T-helper 2 cell treated with Interferon-gamma antibody and Interleukin-4, amounts not matched to agents 5 μg/mL and 100 μg/mL, for 36 hours (primary cell): ENCODE data around the gene TTLL10.

ENCODE experiments used
- DNase-seq: peaks from one replicate; pipeline ENCODE4 v3.0.0; 2021; ENCODE audit warnings: low spot score
- H3K27ac Mint-ChIP-seq: one replicate; pipeline ENCODE4 v1.8.0; 2021; ENCODE audit warnings: mild to moderate bottlenecking, mixed read lengths
- H3K27me3 Mint-ChIP-seq: one replicate; pipeline ENCODE4 v1.8.0; 2021; ENCODE audit warnings: low read depth, mixed read lengths
- H3K36me3 Mint-ChIP-seq: one replicate; pipeline ENCODE4 v1.8.0; 2021; ENCODE audit warnings: low read depth, mixed read lengths
- H3K4me1 Mint-ChIP-seq: one replicate; pipeline ENCODE4 v1.8.0; 2021; ENCODE audit warnings: low read depth, mixed read lengths
- H3K4me3 Mint-ChIP-seq: one replicate; pipeline ENCODE4 v1.8.0; 2022; ENCODE audit warnings: mild to moderate bottlenecking, moderate library complexity, mixed read lengths
- H3K9me3 Mint-ChIP-seq: one replicate; pipeline ENCODE4 v1.8.0; 2021; ENCODE audit warnings: mixed read lengths

Gene TTLL10

GRCh38 chr1:1235016-1235744 lies 61.5 kb downstream of the TTLL10 start:
- no peak for DNase-seq
- H3K36me3 Mint-ChIP-seq = peaks cover 21% of the 10 kb centered on the region
- peaks cover 7% of the 10 kb centered on the region for H3K4me1 Mint-ChIP-seq
- no peak overlapping the region for H3K27ac Mint-ChIP-seq
- H3K4me3 Mint-ChIP-seq = no peak overlapping the region
- no peaks in the 10 kb centered on the region for H3K9me3 Mint-ChIP-seq
- H3K27me3 Mint-ChIP-seq = no peaks in the 10 kb centered on the region

- no peaks in the 10 kb centered on the region for H3K9me3 Mint-ChIP-seq
- H3K4me1 Mint-ChIP-seq = peaks cover 3% of the 10 kb centered on the region
- no peak overlapping the region for H3K4me3 Mint-ChIP-seq
- no peak for DNase-seq
- no peak overlapping the region for H3K27ac Mint-ChIP-seq
- H3K27me3 Mint-ChIP-seq = no peaks in the 10 kb centered on the region
- H3K36me3 Mint-ChIP-seq = peaks cover 14% of the 10 kb centered on the region
These were observed 62.6 kb downstream of the TTLL10 start for GRCh38 chr1:1236176-1236763.

- peaks cover 3% of the 10 kb centered on the region for H3K4me1 Mint-ChIP-seq
- H3K36me3 Mint-ChIP-seq = peaks cover 13% of the 10 kb centered on the region
- no peak overlapping the region for H3K4me3 Mint-ChIP-seq
- H3K9me3 Mint-ChIP-seq = no peaks in the 10 kb centered on the region
- DNase-seq = no peak
- no peaks in the 10 kb centered on the region for H3K27me3 Mint-ChIP-seq
- no peak overlapping the region for H3K27ac Mint-ChIP-seq
These were observed 63.5 kb downstream of the TTLL10 start for GRCh38 chr1:1236945-1237873.

DNA sequence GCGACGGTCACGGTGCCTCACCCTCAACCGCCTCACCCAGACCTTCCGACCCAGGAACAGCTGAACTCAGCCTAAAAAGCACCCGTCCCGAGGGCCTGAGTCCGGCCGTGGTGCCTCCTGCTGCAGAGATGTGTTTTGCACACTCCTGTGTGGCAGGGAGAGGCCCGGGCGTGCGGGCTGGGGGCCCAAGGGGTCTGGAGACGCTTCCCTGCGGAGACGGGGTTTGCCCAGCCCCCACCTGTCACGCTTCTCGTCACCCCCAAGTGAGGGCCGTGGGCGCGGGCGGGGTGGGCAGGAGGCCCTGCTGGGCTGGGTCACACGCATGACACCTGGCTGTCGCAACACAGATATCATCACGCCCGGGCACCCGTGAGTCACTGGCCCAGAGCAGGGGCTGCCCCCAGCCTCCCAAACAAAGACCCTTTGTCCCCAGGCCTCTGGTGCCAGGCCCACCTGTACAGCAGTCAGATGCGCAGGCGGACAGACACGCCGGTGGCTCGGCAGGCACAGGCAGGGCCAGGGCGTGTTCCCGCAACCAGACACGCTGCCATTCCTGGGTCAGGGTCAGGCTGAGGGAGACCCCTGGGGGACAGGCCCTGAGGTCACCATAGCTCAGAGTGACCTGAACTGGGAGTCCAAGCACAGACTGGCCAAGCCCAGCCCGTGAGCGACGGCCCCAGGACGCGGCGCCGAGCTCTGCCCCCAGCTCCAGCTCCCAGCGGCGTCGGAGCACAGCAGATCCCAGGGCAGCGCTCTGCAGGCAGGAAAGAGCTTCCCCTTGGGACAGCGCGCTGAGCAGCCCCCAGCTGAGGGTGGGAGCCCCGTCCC lies 64.4 kb downstream of the TTLL10 start:
- H3K4me1 Mint-ChIP-seq = peaks cover 3% of the 10 kb centered on the region
- no peak overlapping the region for H3K4me3 Mint-ChIP-seq
- no peaks in the 10 kb centered on the region for H3K9me3 Mint-ChIP-seq
- DNase-seq = no peak
- H3K27me3 Mint-ChIP-seq = no peaks in the 10 kb centered on the region
- peaks cover 13% of the 10 kb centered on the region for H3K36me3 Mint-ChIP-seq
- H3K27ac Mint-ChIP-seq = no peak overlapping the region

GRCh38 chr1:1238702-1239178 lies 65.1 kb downstream of the TTLL10 start:
- Mint-ChIP-seq H3K27ac (no peak overlapping the region), H3K27me3 (no peaks in the 10 kb centered on the region), H3K36me3 (peaks cover 9% of the 10 kb centered on the region), H3K4me1 (no peaks in the 10 kb centered on the region), H3K9me3 (no peaks in the 10 kb centered on the region), H3K4me3 (no peak overlapping the region)
- DNase-seq = no peak

- Mint-ChIP-seq H3K4me1 (no peaks in the 10 kb centered on the region), H3K36me3 (peaks cover 6% of the 10 kb centered on the region), H3K27ac (no peak overlapping the region), H3K9me3 (no peaks in the 10 kb centered on the region), H3K4me3 (no peak overlapping the region), H3K27me3 (no peaks in the 10 kb centered on the region)
- no peak for DNase-seq
These were observed 65.5 kb downstream of the TTLL10 start for GRCh38 chr1:1239227-1239613.

DNA sequence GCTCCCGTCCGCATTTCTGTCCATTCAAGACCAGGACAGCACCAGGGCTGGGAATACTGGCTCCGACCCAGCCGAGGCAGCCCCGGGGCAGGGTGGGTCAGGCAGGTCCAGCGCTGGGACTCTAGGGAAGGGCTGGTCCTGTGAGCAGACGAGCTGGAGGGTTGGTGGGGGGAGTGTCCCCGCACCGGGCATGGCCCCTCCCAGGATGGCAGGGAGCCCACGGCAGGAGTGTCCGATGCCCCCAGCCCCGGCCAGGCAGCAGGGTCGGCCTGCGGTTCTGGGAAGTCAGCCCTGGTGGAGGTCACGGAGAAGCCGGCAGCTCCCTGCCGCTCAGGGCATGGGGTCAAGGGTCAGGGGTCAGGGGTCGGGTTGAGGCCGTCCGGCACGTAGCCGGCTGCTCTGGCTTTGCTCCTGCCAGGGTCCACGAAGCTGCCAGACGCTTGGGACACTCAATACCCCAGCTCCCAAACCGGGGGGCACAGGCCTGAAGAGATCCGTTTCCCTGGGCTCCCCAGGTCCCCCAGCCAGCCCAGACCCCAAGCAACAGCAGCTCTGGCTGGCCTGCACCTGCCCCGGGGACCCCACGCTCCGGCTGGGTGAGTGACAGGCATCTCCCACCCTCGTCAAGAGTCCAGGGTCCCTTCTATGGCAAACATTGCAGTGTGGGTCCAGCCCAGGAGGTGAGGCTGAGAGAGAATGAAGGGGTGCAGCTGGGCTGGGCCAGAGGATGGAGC lies 66.1 kb downstream of the TTLL10 start:
- Mint-ChIP-seq H3K4me3 (no peak overlapping the region), H3K36me3 (peaks cover 1% of the 10 kb centered on the region), H3K27ac (no peak overlapping the region), H3K27me3 (no peaks in the 10 kb centered on the region), H3K4me1 (no peaks in the 10 kb centered on the region), H3K9me3 (no peaks in the 10 kb centered on the region)
- DNase-seq = no peak

GRCh38 chr1:1240348-1240732 lies 66.7 kb downstream of the TTLL10 start:
- H3K4me3 Mint-ChIP-seq = no peak overlapping the region
- H3K36me3 Mint-ChIP-seq = no peaks in the 10 kb centered on the region
- H3K4me1 Mint-ChIP-seq = no peaks in the 10 kb centered on the region
- no peaks in the 10 kb centered on the region for H3K9me3 Mint-ChIP-seq
- no peak overlapping the region for H3K27ac Mint-ChIP-seq
- no peak for DNase-seq
- no peaks in the 10 kb centered on the region for H3K27me3 Mint-ChIP-seq

DNA sequence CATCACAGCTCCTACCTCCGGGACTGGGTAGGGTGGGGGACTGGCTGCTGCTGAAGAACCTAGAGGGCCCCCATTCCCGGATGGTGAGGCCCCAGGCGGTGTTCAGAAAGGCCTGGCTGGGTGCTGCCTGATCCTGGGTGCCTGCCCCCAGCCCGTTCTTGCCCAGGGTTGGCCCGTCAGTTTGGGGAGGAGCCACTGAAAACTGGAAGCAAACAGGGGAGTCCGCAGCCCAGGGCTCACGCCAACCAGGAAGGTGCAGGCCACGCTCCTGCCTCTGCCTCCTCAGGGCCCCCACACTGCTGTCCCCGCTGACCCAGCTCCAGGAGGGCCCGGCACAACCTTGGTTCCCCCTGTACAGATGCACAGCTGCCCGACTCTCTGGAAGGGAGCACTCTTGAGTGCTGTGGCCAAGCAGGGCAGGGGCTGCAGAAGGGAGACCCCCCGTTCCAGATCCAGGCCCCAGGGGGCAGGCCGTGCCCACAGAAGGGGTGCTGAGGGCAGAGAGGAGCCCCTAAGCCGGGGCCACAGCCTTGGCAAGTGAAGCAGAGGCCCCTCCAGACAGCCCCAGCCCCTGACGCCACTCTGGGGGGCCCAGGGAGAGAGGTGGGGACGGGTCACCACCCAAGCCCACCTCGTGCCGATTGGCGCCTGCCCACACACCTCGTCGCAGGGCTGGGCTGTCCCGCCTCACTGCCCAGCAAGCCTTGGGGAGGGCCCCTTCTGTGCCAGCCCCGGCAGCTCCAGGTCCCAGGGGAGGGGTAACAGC lies 67.3 kb downstream of the TTLL10 start:
- no peak overlapping the region for H3K4me3 Mint-ChIP-seq
- no peaks in the 10 kb centered on the region for H3K36me3 Mint-ChIP-seq
- no peaks in the 10 kb centered on the region for H3K4me1 Mint-ChIP-seq
- no peak for DNase-seq
- no peaks in the 10 kb centered on the region for H3K27me3 Mint-ChIP-seq
- H3K27ac Mint-ChIP-seq = peak overlapping the region; percentile 52
- H3K9me3 Mint-ChIP-seq = no peaks in the 10 kb centered on the region

DNA sequence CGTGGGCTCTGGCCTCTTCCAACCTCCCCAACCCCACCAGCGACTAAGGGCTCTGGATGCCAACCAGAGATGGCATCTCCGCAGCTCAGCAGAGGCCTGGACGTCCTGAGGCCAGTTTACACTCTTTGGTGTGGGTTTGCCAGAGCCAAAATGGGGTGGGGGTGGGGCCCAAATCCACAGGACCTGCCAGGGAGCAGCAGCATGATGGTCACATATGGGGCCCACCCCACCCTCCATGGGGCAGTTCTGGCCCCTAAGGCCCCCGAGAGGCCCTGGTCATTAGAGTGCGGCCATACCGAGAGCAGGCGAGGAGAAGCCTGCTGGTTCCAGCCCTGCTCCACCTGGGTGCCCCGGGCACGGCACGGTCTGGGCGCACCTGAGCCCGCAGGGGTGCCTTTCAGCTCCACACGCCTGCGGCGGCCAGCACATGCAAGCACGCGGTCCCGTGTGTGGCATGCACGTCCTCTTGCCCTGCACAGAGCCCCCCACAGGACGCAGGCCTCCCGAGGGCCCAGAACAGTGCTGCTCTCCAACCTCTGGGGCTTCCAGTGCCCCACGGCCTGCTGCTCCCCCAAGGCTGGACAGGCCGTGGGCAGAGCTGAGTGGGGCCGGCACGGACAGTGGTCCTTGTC lies 68.0 kb downstream of the TTLL10 start:
- DNase-seq = no peak
- Mint-ChIP-seq H3K27me3 (no peaks in the 10 kb centered on the region), H3K9me3 (no peaks in the 10 kb centered on the region), H3K4me3 (no peak overlapping the region), H3K36me3 (no peaks in the 10 kb centered on the region), H3K27ac (no peak overlapping the region), H3K4me1 (no peaks in the 10 kb centered on the region)

DNA sequence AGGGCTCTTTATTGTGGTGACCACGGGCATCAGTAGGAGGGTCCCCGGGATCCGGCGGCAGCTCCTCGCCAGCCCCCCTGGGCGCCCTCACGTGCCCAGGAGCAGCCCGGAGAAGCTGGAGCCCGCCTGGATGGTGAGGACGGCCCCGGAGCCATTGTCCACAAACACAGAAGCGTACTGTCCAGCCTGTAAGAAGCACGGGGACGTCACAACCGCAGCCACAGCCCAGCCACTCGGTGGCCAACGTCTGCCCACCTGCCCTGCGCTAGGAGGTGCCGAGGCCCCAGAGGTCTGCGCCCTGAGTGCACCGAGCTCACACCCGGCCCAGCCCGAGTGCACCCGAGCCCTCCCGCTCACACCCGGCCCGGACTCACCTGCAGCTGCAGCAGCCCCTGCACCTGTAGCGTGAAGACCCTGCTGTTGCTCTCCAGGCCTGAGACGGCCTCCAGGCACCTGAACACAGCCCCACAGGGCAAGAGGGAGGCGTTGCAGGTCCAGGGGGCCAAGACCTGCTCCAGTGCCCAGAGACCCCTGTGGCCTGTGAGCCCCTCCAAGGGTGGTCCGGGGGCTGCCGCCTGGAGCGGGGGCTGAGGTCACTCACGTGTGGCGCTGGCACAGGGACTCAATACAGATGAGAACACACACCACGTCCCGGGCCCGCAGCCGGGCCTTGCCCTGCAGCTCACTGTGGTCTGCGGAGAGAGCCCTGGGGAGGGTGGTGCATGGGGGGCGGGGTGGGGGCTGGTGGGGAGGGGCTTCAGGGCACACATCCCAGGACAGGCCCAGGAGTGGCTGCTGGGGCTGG lies 69.0 kb downstream of the TTLL10 start:
- Mint-ChIP-seq H3K36me3 (no peaks in the 10 kb centered on the region), H3K4me1 (no peaks in the 10 kb centered on the region), H3K9me3 (no peaks in the 10 kb centered on the region), H3K4me3 (no peak overlapping the region), H3K27ac (no peak overlapping the region), H3K27me3 (no peaks in the 10 kb centered on the region)
- no peak for DNase-seq

DNA sequence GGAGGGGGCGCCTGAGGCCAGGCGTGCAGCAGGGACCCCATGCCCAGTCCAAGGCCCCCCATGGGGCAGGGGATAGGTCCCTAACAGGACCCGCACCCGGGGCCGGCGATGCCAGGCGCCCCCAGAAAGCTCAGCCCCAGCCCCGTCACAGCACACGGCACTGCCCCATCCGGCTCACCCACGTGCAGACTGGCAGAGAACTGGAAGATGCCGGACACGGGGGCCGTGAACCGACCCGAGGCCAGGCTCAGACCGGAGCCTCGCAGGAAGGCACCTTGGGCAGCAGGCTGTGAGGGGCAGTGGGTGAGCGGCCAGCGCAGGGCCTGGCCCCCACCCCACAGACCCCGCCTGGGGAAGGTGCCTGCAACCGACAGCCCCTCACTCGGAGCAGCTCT lies 69.6 kb downstream of the TTLL10 start:
- Mint-ChIP-seq H3K4me3 (no peak overlapping the region), H3K9me3 (no peaks in the 10 kb centered on the region), H3K27ac (no peak overlapping the region), H3K27me3 (peaks cover 3% of the 10 kb centered on the region), H3K36me3 (no peaks in the 10 kb centered on the region), H3K4me1 (no peaks in the 10 kb centered on the region)
- no peak for DNase-seq
